Skeletal muscle tissue (tissue), 4 donors: ENCODE data around the gene FGFRL1. TPM values are rescaled to one million over a fixed set of nuclear protein-coding genes. Genes with fewer than 3 reads are reported as not detected.

Source experiments
- H3K27ac ChIP-seq: one replicate; pipeline ENCODE4 v1.7.0; 2013; ENCODE audit warnings: mild to moderate bottlenecking, low read depth, low read length, inconsistent platforms
- H3K27me3 ChIP-seq, 3 donors: one replicate each; pipeline ENCODE4 v1.7.0; 2013; ENCODE audit warnings: low read length in 3 of 3; ENCODE audit not compliant: control insufficient read depth in 3 of 3, insufficient read depth in 3 of 3
- H3K36me3 ChIP-seq, 3 donors: one replicate each; pipeline ENCODE4 v1.7.0; 2013; ENCODE audit warnings: low read length in 3 of 3; ENCODE audit not compliant: control insufficient read depth in 3 of 3, insufficient read depth in 3 of 3
- H3K4me1 ChIP-seq, 3 donors: one replicate each; pipeline ENCODE4 v1.7.0; 2013; ENCODE audit warnings: low read length in 3 of 3, mild to moderate bottlenecking in 3 of 3; ENCODE audit not compliant: control insufficient read depth in 3 of 3, insufficient read depth in 3 of 3
- H3K4me3 ChIP-seq, 3 donors: one replicate each; pipeline ENCODE4 v1.7.0; 2013; ENCODE audit warnings: low read length in 3 of 3
- H3K9ac ChIP-seq, 3 donors: one replicate each; pipeline ENCODE4 v1.7.0; 2013; ENCODE audit warnings: low read length in 3 of 3, mild to moderate bottlenecking in 3 of 3, moderate library complexity in 2 of 3, low read depth in 1 of 3
- H3K9me3 ChIP-seq, 3 donors: one replicate each; pipeline ENCODE4 v1.7.0; 2013; ENCODE audit warnings: low read length in 3 of 3; ENCODE audit not compliant: control insufficient read depth in 3 of 3
- total RNA-seq: library from RNA; depleted of rRNA; stranded (reverse); fragments of >200 nt; gene quantifications from one replicate; pipeline ENCODE4 v1.2.3, GENCODE V29; 2014
- donor health status: Osteomylitis.

The FGFRL1 gene
- total RNA-seq, 1 donor from 2014 or later: 54.3 TPM

DNA sequence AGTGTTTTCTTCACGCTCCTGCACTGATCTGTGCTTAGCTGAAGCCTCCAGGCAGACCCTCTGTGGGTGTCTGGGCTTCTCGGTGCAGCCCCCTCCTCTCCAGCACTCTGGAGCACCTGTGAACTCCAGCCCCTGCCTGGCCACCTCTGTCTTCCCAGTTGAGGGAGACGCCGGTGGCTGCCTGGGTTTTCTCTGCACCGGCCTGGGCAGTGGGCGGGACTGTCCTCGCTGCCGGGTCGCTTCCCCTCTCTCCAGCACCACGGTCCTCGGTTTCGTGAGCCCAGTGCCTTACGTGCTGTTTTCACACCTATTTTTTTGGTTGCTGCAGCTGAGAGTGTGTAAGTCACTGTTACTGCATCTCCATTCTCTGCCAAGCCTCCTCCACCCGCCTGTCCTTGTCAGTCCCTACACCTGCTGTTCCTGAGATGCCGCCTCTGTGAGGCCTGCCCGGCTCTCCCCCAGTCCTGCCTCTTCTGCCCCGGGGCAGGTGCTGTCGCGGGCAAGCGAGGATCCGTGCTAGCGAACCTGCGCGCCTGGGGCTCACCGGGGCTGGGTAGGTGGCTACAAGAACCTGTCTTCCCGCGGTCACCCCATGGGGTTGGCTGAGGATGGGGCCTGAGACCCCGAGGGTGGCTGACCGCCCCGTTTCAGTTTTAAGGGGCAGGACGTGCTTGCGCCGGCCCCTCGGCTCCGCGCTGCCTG lies 2.4 kb upstream of the FGFRL1 start:
- Histone ChIP-seq H3K9ac (peak overlapping the region; percentile 33 to 77 (median 70)), H3K4me1 (peaks cover 10 to 21% (median 20%) of the 10 kb centered on the region in 3 donors), H3K4me3 (peak overlapping the region; percentile 66 to 81 (median 76)), H3K36me3 (no peaks in the 10 kb centered on the region), H3K27ac (no peak overlapping the region), H3K9me3 (no peaks in the 10 kb centered on the region), H3K27me3 (peaks cover 34 to 39% (median 36%) of the 10 kb centered on the region in 3 donors)

DNA sequence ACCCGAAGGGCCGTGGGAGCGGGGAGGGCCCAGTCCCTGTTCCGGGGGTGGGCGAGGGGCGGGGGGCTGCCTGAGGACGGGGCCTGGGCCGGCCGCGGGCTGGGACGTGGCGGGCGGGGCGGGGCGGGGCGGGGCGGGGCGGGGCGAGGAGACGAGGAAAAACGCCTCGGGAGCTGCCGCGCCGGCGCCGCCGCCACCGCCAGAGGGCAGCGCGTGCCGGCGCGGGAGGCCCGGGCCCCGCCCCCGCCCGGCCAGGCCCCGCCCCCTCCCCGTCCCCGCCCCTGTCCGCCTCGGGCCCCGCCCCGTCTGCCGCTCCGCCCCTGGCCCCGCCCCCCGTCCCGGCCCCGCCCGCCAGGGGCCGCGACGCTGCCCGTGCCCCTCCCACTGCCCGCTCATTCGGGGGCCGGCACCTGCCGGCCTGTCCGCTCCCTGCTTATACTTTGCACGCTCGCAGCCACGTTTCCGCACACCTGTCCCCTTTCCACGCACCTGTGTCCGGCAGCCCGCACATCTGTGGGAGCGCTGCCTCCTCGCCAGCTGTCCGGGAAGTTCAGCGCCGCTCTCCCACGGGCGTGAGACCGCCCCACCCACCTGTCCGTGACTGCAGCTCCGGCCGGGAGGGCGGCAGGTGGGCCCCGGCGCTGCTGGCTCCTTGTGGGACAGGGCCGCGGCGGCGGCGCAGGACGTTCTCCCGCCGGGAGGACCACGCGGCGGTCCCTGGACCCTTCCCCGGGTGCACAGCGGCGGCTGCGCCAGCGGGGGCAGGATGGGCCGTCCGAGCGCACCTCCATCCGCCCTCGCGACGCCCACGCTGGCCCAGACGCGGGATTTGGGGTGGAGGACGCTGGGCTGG lies 1.7 kb upstream of the FGFRL1 start:
- no peaks in the 10 kb centered on the region for H3K9me3 ChIP-seq
- H3K4me3 ChIP-seq: peak overlapping the region; percentile 66 to 81 (median 76)
- peaks cover 10 to 21% (median 20%) of the 10 kb centered on the region in 3 donors for H3K4me1 ChIP-seq
- H3K27ac ChIP-seq: no peak overlapping the region
- peak overlapping the region in 2 of 3 donors; percentile 70 to 77 for H3K9ac ChIP-seq
- peaks cover 26 to 32% (median 29%) of the 10 kb centered on the region in 3 donors for H3K27me3 ChIP-seq
- no peaks in the 10 kb centered on the region for H3K36me3 ChIP-seq

GRCh38 chr4:1010395-1011021 lies 918 bp upstream of the FGFRL1 start:
- Histone ChIP-seq H3K27ac (no peak overlapping the region), H3K9me3 (no peaks in the 10 kb centered on the region), H3K27me3 (peaks cover 18 to 25% (median 21%) of the 10 kb centered on the region in 3 donors), H3K9ac (peak overlapping the region in 1 of 3 donors; percentile 62), H3K36me3 (no peaks in the 10 kb centered on the region), H3K4me3 (peak overlapping the region; percentile 54 to 75 (median 73)), H3K4me1 (peaks cover 10 to 21% (median 20%) of the 10 kb centered on the region in 3 donors)

DNA sequence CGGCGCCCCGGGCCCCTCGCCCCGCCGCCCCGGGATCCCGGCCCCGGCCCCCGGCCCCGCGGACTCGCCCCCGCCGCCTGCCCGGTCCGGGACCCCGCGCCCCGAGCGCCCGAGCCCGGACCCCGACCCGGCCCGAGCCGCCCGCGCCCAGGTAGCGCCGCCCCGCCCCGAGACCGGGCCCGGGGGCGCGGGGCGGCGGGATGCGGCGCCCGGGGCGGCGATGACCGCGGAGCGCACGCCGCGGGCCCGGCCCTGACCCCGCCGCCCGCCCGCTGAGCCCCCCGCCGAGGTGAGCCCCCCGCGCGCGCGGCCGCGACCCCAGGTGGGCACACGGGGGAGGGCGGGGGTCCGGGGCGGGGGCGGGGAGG lies 224 bp downstream of the FGFRL1 start:
- Histone ChIP-seq H3K9me3 (no peaks in the 10 kb centered on the region), H3K27me3 (peaks cover 13 to 21% (median 15%) of the 10 kb centered on the region in 3 donors), H3K4me3 (no peak overlapping the region), H3K9ac (no peak overlapping the region), H3K4me1 (peaks cover 10 to 21% (median 20%) of the 10 kb centered on the region in 3 donors), H3K36me3 (no peaks in the 10 kb centered on the region), H3K27ac (no peak overlapping the region)

DNA sequence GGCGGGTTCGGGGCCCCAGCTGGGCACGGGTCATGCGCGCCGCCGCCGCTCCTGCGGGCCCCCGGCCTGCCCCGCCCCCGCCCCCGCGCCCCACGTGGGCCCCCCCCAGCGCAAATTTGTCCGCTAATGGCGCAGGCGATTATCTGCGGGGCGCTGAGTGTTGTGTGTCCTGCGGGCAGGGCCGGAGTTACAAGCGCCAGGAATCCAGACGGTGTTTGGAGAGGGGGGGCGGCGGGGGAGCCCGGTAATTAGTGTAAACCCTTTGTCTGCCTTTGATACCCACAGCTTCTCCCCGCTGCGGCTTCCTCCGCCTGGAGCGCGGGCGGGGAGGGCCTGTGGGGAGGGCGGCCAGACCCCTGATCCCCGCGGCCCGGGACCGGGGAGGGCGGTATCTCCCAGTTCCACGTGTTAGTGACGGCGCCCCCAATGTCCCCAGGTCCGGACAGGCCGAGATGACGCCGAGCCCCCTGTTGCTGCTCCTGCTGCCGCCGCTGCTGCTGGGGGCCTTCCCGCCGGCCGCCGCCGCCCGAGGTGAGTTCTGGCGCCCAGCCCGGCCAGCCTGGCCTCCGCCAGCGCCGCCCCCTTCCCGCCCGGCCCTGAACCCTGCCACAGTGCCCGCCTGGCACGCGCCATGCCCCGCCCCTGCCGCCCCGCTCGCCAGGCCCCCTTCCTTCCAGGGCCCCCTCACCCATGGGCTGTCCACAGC lies 761 bp downstream of the FGFRL1 start:
- H3K27ac ChIP-seq: no peak overlapping the region

DNA sequence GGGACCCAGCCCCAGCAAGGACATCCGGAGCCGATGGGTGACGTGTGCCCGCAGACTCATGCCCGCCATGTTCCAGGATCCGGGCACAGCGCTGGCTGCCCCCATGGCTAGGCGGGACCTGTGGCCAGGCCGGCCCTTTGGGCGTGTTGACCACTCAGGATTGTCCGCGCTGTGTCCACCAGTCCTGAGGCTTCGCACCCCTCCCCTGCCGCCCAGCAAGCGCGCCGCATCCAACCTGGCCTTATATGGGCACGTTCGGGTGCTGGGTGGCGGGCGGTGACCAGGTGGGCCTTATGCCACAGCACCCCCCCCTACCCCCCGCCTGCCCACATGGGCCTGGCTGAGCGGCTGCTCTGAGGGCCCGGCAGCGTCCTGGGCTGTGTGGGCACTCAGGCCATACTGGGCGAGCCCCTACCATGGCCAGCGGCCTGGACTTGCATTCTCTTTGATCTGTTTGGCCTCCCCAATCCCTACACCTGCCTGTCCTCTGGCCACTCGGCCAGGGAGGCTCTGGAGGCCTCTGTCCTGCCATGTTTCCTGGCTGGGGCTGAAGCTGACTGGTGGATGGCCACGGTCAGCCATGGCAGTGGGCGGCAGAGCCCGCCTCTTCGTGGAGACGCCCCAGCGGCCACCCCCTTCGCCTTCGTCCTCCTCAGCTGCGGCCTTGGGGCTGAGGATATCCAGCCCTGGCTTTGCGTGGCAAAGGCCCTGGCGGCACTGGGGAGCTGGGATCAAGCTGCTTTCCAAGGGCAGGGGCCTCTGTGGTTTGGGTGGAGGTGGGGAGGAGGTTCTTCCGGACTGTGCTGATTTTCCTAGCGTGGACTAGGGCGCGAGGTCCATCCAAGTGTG lies 2.0 kb downstream of the FGFRL1 start:
- Histone ChIP-seq H3K36me3 (no peaks in the 10 kb centered on the region), H3K27ac (no peak overlapping the region), H3K4me3 (peak overlapping the region in 1 of 3 donors; percentile 0), H3K27me3 (peaks cover 0 to 8% (median 7%) of the 10 kb centered on the region in 3 donors), H3K9me3 (no peaks in the 10 kb centered on the region), H3K4me1 (peaks cover 10 to 20% (median 19%) of the 10 kb centered on the region in 3 donors), H3K9ac (no peak overlapping the region)

More for the DNA sequence above, 761 bp downstream of the FGFRL1 start:
- no peaks in the 10 kb centered on the region for H3K36me3 ChIP-seq
- peaks cover 8 to 16% (median 11%) of the 10 kb centered on the region in 3 donors for H3K27me3 ChIP-seq
- peak overlapping the region in 2 of 3 donors; percentile 32 to 40 for H3K9ac ChIP-seq
- peak overlapping the region in 2 of 3 donors; percentile 43 to 45 for H3K4me3 ChIP-seq
- peaks cover 10 to 21% (median 20%) of the 10 kb centered on the region in 3 donors for H3K4me1 ChIP-seq
- H3K9me3 ChIP-seq: no peaks in the 10 kb centered on the region

GRCh38 chr4:1014291-1015167 lies 3.1 kb downstream of the FGFRL1 start:
- Histone ChIP-seq H3K27ac (no peak overlapping the region), H3K4me1 (peaks cover 3 to 12% (median 11%) of the 10 kb centered on the region in 3 donors), H3K4me3 (no peak overlapping the region), H3K9me3 (no peaks in the 10 kb centered on the region), H3K36me3 (no peaks in the 10 kb centered on the region), H3K9ac (no peak overlapping the region), H3K27me3 (no peaks in the 10 kb centered on the region)

GRCh38 chr4:1015179-1015578 lies 3.8 kb downstream of the FGFRL1 start:
- no peaks in the 10 kb centered on the region for H3K9me3 ChIP-seq

More at GRCh38 chr4:1015179-1015578, 3.8 kb downstream of the FGFRL1 start:
- Histone ChIP-seq H3K36me3 (no peaks in the 10 kb centered on the region), H3K27me3 (no peaks in the 10 kb centered on the region), H3K27ac (no peak overlapping the region), H3K4me3 (no peak overlapping the region), H3K9ac (no peak overlapping the region), H3K4me1 (peaks cover 3 to 7% (median 6%) of the 10 kb centered on the region in 3 donors)
